HepG2 (cell line): Measurements from ENCODE around the gene PAPOLB.

Source experiments
- FOXP1 ChIP-seq, 2 experiments: fragments of 450-650 bp in 1 of 2; IDR thresholded peaks; 2 replicates each; pipeline ENCODE4 v1.6.1; 2017 to 2018; ENCODE audit warnings: antibody characterized with exemption in 1 of 2
- GABPB1 ChIP-seq: IDR thresholded peaks from 2 replicates; pipeline ENCODE4 v1.6.1; 2016; ENCODE audit warnings: mild to moderate bottlenecking, missing genetic modification reagents, moderate library complexity, missing compliant biosample characterization
- POLR2A ChIP-seq, 2 experiments: IDR thresholded peaks; 2 replicates each; pipeline ENCODE4 v1.6.1; 2011; ENCODE audit warnings: low read depth in 2 of 2, low read length in 2 of 2, mild to moderate bottlenecking in 1 of 2, moderate library complexity in 1 of 2; ENCODE audit not compliant: insufficient read depth in 1 of 2
- REST ChIP-seq, 2 experiments: IDR thresholded peaks; 2 replicates each; pipeline ENCODE4 v1.6.1; 2011 to 2012; ENCODE audit warnings: low read length in 2 of 2, borderline replicate concordance in 1 of 2, low read depth in 1 of 2, mild to moderate bottlenecking in 1 of 2, moderate library complexity in 1 of 2
- ZNF512 ChIP-seq: sonication (generic); formaldehyde crosslinking; IDR thresholded peaks from 2 replicates; pipeline ENCODE4 v1.4.0; 2020; ENCODE audit warnings: mild to moderate bottlenecking, missing genetic modification reagents
- ZNF569 ChIP-seq: sonication (generic); formaldehyde crosslinking; IDR thresholded peaks from 2 replicates; pipeline ENCODE4 v1.5.0; 2020; ENCODE audit warnings: mild to moderate bottlenecking, missing genetic modification reagents, moderate library complexity, borderline replicate concordance
- ZNF780A ChIP-seq: sonication (generic); formaldehyde crosslinking; IDR thresholded peaks from 2 replicates; pipeline ENCODE4 v1.8.0; 2022; ENCODE audit warnings: mild to moderate bottlenecking, missing genetic modification reagents, moderate library complexity

- no peak for TF ChIP-seq ZNF569 (CRISPR knock-in tag)
- TF ChIP-seq ZNF780A (CRISPR knock-in tag) = no peak
- no peak for TF ChIP-seq REST (IDR thresholded peaks at IDR 0.05; ENCODE audit: borderline replicate concordance in 1 of 2, low read depth in 1 of 2, low read length in 2 of 2)
- no peak for TF ChIP-seq FOXP1 (IDR thresholded peaks at IDR 0.05)
- no peak for TF ChIP-seq FOXP1 (CRISPR knock-in tag; IDR thresholded peaks at IDR 0.05)
- TF ChIP-seq ZNF512 (CRISPR knock-in tag) = no peak
- TF ChIP-seq POLR2A (IDR thresholded peaks at IDR 0.05; ENCODE audit: insufficient read depth in 1 of 2, low read depth in 2 of 2, low read length in 2 of 2) = no peak
- no peak for TF ChIP-seq GABPB1 (CRISPR knock-in tag)
These were observed 43.3 kb upstream of the PAPOLB start for GRCh38 chr7:4905171-4905570.
